Hepatocyte (in vitro differentiated cells): ENCODE results near the gene IQCB1.

Source experiments
- EZH2 ChIP-seq: fragments of 200-600 bp; sonication (generic); IDR thresholded peaks from 2 replicates; pipeline ENCODE4 v1.6.1; 2016; ENCODE audit warnings: antibody characterized with exemption, mild to moderate bottlenecking, borderline replicate concordance
- EZH2phosphoT487 ChIP-seq: fragments of 200-600 bp; sonication (generic); IDR thresholded peaks from one replicate; pipeline ENCODE4 v1.6.1; 2018; ENCODE audit warnings: antibody characterized with exemption, mild to moderate bottlenecking, low read depth, moderate library complexity; ENCODE audit not compliant: unreplicated experiment, severe bottlenecking
- TF ChIP-seq, protein P1 (sequence below): fragments of 200-600 bp; sonication (generic); IDR thresholded peaks from 2 replicates; pipeline ENCODE4 v1.5.1; 2016; ENCODE audit warnings: antibody characterized with exemption, mild to moderate bottlenecking; ENCODE audit not compliant: poor library complexity

DNA sequence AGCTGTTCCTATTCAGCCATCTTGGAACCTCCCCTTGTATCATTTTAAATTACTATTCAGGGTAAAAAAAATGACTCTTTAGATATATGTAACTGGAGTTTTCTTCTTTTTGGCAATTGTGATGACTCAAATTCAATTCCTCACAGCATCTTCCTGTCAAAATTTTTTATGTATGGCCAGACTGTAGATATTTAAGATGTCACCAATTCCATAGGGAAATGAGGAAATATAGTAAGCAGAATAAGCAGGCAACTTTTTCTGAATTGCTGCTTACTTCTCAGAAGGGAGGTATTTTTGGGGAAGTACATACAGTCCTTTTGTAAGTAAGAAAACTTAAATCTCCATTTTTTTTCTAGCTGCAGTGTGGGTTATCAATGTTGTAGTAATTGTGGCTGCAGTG lies 28.9 kb upstream of the IQCB1 start:
- TF ChIP-seq EZH2: no peak
- TF ChIP-seq, protein P1, sequence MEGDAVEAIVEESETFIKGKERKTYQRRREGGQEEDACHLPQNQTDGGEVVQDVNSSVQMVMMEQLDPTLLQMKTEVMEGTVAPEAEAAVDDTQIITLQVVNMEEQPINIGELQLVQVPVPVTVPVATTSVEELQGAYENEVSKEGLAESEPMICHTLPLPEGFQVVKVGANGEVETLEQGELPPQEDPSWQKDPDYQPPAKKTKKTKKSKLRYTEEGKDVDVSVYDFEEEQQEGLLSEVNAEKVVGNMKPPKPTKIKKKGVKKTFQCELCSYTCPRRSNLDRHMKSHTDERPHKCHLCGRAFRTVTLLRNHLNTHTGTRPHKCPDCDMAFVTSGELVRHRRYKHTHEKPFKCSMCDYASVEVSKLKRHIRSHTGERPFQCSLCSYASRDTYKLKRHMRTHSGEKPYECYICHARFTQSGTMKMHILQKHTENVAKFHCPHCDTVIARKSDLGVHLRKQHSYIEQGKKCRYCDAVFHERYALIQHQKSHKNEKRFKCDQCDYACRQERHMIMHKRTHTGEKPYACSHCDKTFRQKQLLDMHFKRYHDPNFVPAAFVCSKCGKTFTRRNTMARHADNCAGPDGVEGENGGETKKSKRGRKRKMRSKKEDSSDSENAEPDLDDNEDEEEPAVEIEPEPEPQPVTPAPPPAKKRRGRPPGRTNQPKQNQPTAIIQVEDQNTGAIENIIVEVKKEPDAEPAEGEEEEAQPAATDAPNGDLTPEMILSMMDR: no peak
- no peak for TF ChIP-seq EZH2phosphoT487
